ENCODE measurements around the gene ESR2.

The ESR2 gene

DNA sequence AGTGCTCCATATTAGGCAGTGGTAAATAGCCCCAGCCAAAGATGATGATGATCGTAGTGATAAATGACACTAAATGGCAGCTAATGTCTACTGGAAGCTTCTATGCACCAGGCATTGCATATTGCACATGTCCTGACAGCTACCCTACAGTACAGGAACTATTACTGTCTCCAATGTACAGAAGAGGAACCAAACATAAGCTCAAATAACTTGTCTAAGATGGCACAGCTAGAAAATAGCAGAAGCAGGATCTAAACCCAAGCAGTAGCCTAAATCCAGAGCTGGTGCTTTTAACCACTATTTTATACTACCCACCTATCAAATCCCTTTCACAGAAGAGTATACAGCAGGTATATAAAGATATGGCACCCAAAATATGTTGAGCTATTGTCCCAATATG lies 28.9 kb downstream of the ESR2 start:
- no peak for DNase-seq (ENCODE audit: low read depth)

DNA sequence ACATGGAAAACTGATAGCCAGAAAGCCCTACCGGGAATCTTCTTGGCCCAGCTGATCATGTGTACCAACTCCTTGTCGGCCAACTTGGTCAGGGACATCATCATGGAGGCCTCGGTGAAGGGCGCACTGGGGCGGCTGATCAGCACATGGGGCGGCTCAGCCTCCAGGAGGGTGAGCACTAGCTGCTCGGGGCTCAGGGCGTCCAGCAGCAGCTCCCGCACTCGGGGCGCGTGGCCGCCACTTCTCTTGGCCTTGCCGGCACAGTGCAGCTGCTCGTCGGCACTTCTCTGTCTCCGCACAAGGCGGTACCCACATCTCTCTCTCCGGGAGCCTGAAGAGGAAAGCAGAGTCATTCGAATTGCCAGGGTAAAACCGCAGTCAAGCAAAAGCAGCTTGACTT lies 33.8 kb downstream of the ESR2 start:
- DNase-seq (ENCODE audit: low read depth): no peak

DNA sequence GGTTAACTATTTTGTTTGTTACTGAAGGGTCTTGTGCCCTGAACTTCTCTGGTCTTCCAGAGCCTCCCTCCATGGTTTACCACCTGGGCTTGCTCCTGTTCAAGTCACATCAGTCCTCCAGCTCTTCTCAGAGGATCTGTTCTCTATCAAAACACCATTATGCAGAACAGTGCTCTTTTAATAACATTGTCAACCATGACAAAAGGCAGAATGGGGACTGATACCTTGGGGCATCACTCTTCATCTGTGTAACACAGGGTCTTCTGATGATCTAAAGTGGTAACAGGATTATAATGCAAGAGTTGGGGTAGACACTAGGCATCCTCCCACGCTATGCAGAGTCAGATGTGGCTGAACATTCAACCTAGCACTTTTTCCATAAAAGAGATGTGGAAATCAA lies 38.4 kb downstream of the ESR2 start:
- DNase-seq (ENCODE audit: low read depth): no peak

DNA sequence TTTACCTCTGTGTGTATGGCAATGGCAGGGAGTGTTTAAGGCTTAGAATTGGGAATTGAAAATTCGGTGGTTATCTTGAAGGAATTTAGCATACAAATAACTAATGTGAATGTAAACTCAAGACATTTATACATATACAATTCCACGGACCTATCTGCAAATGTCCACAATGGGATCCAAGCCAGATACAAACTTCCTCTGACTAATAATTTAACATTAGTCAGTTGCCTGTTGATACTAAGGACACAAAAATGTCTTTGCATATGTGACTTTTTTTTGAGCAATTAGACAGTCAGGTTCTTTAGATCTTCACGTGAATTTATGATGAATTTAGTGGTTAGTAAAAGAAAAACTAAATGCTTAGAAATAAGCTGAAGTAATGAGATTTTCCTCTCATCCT lies 40.5 kb downstream of the ESR2 start:
- DNase-seq (ENCODE audit: low read depth): no peak

DNA sequence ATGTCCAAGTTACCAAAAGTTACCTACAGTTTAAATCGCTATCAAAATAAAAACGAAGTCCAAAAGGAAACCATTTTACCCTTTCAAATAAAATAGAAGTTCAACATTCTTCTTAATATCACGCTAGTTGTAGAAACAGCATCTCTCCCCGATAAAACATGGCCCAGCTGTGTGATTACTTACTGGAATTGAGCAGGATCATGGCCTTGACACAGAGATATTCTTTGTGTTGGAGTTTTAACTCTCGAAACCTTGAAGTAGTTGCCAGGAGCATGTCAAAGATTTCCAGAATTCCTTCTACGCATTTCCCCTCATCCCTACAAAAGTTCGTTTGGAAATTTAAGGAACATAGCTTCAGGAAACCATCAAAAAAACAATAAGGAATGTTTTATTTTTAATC lies 44.8 kb downstream of the ESR2 start:
- no peak for DNase-seq (ENCODE audit: low read depth)

DNA sequence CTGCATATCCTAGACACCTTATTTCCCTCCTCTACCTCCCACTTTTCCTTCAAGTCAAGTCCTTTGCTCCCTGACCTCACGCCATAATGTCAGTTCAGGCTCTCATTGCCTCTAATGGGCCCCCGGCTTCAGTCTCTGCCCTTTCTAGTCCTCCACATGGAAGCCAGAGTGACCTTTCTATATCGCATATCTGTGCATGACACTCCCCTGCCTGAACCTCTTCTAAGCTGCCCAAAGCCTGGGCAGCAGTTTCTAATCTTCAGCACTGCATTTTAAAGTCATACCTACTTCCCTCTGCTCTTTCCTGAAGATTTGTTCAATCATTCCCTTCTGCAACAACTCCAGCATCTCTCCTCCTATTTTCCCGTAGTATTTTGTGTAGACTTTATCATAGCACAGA lies 45.5 kb downstream of the ESR2 start:
- no peak for DNase-seq (ENCODE audit: low read depth)

DNA sequence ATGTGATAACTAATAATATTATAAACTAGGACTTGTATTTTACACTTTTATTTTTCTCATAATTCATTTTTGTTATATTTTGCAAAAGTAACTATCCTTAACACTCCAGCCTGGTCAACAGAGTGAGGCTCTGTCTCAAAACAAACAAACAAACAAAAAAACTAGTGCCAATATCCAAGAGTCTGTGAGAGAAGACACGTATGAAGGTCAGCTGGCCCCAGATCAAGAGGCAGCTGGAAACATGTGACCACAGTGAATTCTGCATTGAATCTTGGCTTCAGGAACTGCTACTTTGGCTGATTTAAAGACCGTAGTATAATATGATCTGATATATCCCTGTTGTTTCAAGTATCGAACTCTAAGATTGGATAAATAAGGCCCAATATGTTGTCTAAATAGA lies 47.0 kb downstream of the ESR2 start:
- DNase-seq (ENCODE audit: low read depth): no peak

DNA sequence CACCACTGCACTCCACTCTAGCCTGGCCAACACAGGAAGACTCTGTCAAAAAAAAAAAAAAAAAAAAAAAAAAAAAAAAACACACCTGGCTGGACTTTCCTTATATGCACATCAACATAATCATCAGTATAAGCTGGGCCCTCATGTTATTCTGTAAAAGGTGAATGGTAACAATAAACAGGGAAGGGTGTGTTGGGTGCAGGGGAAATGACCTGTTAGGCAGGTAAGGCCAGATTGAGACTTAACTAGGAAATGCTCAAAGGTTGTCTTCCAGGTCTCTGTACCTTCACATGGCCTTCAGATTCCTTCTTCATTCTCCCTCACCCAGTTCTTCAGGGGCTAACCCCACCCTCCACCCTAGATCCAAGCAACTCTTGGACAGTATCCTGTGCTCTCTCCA lies 47.5 kb downstream of the ESR2 start:
- no peak for DNase-seq (ENCODE audit: low read depth)

DNA sequence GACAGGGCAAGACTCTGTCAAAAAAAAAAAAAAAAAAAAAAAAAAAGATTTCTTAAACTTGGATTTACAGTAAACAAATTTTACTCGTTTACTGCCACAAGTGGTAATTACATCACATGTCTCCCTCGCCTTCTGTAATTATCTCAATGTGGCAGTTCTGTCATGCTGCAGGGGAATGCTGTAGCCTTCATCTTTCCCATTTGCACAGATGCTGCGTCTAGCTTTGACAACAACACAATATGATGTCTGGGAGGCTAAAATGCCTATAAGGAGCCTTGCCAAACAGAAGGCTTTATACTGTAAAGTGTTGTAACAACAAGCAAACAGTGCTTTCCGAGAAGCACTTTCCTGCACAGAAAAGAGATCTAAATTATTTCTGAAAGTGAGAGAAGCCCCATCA lies 48.7 kb downstream of the ESR2 start:
- DNase-seq (ENCODE audit: low read depth): no peak

DNA sequence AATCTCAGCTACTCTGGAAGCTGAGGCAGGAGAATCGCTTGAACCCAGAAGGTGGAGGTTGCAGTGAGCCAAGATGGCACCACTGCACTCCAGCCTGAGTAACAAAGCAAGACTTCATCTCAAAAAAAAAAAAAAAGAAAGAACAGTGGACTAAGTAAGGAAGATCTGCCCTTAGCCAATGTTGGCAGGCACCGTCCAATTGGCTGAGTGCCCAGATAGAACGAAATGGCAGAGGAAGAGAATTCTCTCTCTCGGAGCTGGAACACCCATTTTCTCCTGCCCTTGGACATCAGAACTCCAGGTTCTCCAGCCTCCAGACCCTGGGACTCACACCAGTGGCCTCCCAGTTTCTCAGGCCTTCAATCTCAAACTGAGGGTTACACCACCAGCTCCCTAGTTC lies 49.9 kb downstream of the ESR2 start:
- no peak for DNase-seq (ENCODE audit: low read depth)

DNA sequence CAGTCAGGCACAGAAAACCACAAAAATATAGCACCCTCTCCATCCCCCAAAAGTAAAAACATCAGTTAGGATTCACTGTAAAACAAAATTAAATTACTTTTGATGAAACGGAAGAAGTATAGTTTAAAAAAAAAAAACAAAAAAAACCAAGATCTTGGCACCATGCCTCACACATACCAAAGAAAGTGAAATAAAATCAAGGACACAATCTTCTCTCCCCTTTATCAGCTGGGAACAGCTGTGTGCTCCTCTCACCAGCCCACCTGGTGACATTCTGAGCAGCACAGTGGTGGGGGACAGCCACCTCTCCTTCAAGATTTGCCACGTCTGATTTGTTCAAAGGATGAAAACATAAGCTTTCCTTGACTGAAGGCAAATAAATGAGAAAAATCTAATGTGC lies 55.5 kb downstream of the ESR2 start:
- no peak for DNase-seq (ENCODE audit: low read depth)

DNA sequence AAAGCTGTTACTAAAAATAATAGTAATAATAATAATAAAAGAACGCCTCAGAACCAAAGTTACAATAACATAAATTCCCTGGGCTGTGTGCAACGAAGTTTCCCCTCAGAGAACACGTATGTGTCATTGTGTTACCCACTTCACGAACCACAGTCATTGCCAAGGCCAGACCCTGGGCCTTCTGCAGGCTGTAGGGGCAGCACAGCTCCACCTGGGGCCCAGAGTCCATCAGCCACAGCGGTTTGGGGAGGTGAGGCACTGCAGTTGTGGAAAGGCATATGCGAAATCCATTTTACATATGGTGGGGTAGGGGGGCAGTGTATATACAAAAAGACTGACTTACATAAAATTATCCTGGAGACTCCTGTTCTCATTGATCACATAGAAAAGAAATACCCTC lies 56.1 kb downstream of the ESR2 start:
- no peak for DNase-seq (ENCODE audit: low read depth)

DNA sequence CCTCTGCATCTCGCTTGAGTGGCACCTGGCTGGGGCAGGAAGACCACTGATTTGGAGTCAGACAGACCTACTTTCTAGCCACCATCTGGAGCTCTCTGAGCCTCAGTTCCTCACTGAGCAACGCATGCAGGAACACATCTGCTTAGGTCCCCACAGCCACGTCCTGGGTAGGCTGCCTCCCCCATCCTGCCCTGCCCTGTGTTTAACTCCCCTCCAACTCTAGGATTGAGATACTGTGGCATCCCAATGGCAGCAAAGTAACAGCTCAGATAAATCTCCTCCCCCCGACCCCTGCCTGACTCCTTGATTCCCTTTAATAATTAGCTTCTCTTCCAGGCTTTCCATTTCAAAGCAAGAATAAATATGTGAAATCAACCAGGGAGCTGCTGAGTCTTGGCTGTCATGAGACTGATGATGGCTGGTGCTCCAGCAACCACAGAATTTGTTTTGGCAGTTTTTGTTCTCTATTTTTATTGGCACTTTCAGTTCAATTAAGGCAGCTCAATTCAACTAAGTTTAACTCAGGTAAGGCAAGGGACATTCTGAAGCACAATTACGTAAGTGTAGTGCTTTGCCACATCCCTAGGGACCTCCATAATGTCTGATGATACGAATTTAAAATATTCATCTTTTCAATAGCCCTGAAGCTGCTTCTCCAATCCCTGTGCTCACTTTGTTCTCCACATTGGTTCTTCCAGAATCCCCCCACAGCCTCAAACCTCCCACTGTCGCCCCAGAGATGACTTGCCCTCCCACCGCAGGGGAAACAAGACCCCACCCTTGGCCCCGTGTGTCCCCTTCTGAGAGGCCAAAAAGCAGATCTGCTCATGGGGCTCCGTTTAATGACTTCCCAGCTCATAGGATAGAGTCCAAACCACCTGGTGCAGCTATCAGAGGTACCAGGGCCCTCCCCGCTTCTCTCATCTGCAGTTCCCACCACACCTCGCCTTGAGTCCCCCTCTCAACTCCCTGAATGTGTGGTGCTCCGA lies 58.2 kb downstream of the ESR2 start:
- no peak for DNase-seq (ENCODE audit: low read depth)

DNA sequence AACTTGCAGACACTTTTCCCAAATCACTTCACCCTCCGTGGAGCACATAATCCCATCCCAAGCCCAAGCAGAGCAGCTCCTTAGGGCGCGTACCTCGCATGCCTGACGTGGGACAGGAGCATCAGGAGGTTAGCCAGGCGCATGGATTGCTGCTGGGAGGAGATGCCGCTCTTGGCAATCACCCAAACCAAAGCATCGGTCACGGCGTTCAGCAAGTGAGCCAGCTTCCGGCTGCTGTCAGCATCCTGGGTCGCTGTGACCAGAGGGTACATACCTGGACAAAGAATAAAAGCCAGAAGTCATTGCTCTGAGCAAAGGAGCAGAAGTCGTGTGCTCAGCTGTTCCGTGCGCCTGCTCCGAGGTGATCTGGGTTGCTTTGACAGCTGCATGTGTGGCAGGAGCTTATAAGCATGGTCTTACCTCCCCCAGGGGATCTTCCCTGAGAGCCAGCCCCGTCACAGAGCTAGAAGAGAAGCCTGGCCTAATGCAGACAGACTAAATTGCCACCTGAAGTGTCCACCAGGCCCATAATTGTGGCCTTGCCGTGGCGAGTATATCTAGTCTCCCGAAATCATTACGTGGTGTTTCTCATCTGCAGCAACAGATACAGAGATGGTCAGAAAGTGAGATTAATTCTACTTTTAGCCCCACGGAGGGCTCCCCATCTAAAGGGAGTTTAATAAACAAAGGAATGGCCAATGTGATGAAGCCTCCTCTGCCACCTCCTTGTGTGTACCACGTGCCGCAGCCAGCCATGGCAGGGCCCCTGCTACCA lies 59.1 kb downstream of the ESR2 start:
- DNase-seq (ENCODE audit: low read depth): no peak

DNA sequence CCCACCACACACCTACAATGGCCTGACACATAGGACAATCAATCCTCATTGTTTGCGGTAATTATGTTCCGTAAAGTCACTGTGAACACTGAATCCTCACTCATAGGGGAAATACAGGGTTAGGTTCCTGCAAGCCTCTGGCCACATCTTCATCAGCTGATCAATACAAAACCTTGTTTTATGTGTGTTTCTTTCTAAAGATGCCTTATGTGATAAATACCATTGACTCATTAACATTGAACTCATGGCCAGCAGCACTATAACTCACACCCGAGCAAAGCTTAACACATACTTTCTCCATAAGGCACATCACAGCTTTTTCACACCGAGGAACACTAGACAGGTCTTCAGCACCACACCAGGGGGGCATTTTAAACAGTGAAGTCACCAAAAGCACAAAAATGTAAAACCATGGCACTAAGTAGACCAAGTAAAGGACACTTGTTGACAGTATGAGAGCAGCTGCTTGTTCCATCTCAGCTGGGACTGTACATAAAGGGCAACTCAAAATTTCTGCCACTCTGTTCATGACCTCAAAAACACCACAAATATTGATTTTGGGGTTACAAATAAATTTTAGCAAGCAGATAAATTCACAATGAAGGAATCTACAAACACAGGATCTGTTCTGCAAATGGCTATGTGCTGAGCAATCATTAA lies 60.5 kb downstream of the ESR2 start:
- no peak for DNase-seq (ENCODE audit: low read depth)

DNA sequence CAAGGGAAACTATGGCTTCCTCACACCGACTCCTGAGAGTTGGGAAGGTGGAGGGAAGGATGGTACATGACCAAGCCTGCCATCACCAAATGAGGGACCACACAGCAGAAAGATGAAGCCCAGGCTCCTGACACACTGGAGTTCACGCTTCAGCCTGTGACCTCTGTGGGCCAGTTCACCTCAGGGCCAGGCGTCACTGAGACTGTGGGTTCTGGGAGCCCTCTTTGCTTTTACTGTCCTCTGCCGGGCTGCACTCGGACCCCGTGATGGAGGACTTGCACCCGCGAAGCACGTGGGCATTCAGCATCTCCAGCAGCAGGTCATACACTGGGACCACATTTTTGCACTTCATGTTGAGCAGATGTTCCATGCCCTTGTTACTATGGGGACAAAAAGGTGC lies 61.2 kb downstream of the ESR2 start:
- no peak for DNase-seq (ENCODE audit: low read depth)

DNA sequence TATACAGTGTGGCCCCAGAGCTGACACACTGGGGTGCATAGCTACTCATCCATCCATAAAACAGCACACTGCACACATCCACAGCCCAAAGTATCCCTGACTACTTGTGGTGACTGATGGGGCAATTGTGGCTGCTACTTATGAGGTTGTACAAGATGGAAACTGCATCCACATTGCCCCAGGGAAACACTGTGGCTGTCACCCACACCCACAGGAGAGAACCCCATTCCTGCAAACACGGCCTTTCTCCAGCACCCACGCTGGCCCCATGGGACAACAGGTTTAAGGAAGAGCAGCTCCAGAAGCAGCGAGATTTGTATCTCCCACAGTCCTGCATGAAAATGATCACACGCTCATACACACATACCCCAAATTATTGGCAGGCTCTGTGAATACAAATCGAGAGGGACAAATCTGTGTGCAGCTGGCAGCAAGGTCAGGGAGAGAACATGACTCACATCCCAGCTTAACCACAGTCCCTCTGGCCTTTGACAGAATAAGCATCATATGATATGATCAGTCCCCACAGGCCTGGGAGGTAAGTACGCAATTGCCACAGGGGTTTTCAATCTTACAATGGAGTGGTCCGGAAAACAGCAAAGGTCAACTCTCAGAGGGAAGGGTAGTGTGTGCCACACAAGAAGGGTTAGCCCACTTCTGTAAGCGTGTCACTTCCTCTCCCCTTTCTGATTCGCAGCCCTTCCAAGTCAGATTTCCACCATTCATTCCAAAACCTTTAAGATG lies 61.9 kb downstream of the ESR2 start:
- DNase-seq (ENCODE audit: low read depth): no peak

DNA sequence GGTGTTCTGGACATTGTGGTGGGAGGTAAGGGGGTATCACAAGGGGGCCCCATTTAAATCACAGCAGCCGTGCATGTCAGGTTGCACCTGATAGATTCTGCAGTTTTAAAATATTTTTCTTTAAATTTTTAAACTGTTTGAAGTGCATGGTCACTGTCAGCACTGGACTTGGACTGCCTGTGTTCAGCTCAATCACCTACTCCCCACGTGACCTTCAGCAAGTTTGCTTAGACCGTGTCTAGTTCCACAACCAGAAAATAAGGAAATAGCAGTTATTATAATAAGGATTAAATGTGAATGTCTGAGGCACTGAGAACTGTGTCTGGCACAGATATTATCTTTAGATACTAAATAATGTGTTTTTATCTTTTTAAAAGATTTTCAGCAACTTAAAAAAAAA lies 64.7 kb downstream of the ESR2 start:
- no peak for DNase-seq (ENCODE audit: low read depth)

DNA sequence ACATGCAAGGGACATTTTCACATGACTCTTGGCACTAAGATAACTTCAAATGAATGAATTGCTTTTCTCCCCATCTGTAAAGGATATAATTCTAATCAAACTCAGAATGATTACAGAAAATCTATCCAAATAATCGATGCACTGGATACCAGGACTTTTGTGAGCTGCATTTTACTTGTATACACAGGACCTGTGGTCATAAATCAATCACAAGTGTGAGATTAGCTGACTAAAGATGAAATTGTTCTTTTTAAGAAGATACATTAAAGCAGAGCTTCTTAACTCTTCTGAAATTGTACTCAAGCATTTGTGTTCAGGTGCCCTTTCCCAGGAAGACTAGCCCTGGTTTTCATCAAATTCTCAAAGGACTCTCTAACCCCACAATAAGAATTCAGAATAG lies 66.3 kb downstream of the ESR2 start:
- no peak for DNase-seq (ENCODE audit: low read depth)

DNA sequence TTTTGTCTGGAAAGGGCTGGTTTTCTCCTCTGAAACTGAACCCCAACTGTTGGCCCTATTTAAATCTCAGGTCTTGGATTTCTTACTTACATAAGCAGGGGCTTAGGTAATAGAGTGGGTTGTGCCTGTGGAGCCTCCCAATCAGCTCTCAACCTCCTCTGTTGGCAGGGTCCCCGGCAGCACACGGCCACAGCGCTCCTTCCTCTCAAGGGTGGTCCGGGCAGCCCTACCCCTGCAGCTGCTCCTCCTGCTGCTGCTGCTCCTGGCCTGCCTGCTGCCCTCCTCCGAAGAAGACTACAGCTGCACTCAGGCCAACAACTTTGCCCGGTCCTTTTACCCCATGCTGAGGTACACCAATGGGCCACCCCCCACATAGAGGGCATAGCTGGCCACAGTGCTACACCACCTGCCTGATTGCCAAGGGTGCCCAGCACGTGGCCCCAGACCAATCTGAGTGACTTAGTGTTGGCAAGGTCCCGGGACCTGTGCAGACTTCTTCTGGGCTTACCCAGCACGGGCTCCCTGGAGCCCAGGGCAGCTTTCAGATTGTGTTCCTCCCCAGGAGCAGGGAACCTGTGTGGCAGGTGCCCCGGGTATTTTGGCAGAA lies 68.9 kb downstream of the ESR2 start:
- no peak for DNase-seq (ENCODE audit: low read depth)

DNA sequence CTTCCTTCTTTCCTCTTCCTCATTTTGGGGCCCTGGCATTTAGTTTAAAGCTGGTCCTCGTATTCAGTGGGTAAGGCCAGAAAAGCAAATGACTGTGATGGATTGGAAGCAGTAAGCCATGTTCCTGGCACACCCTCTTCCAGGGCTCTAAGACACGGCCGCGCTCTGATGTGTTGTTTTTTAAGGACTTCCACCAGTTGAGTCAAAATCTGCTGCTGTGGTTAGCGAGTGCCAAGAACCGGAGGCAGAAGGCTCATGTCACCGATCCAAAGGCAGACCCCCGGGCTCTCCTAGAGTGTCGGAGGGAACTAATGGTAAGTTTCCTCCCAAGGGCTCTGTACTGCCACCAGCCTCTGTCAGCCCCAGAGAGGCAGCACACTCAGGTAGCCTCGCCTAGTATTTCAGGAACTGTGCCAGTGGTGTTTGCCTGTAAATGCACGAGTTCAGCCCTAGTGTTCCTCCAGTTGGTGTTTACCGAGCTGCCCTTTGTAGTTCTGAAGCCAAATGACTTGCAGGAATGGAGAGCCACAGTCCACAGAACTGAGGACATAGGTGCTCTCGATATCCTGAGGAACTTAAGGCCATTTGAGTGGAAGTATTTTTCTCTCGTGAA lies 72.7 kb downstream of the ESR2 start:
- no peak for DNase-seq (ENCODE audit: low read depth)

Data from activated T-helper 1 cell treated with Interleukin-2 at 50 U/mL for 16 hours (primary cell).